CD4-positive, alpha-beta T cell (primary cell): ENCODE measurements around the gene STOX2. TPM values are rescaled to one million over a fixed set of nuclear protein-coding genes. Genes with fewer than 3 reads are reported as not detected.

ENCODE experiments used
- ATAC-seq: fragments of 200-7000 bp; cut with Tn5 transposase; one replicate; pipeline ENCODE4 v1.10.0; 2022; ENCODE audit warnings: mild to moderate bottlenecking; ENCODE audit not compliant: poor library complexity
- CTCF ChIA-PET: fragments of 350-600 bp; sonication (Branson Sonifier 250); formaldehyde crosslinking; loops from one replicate; lab custom pipeline; 2021; ENCODE audit warnings: antibody characterized with exemption, inconsistent platforms; lab: Charles Lee
- POLR2A ChIA-PET: fragments of 350-600 bp; sonication (Branson Sonifier 250); formaldehyde crosslinking; loops from one replicate; lab custom pipeline; 2021; ENCODE audit warnings: antibody characterized with exemption, inconsistent platforms; lab: Charles Lee
- DNase-seq, 14 experiments: peaks; one replicate each; pipeline ENCODE4 v3.0.0-alpha.2; 2013 to 2020; ENCODE audit warnings: mixed read lengths in 2 of 14
- H3K27ac ChIP-seq, 2 donors: one replicate each; pipeline versions ENCODE4 v1.5.1 to v1.7.0; 2013; ENCODE audit warnings: low read length in 2 of 2, low read depth in 1 of 2, mild to moderate bottlenecking in 1 of 2
- H3K27me3 ChIP-seq, 2 experiments: 1 replicate in 1 of 2; 2 replicates in 1 of 2; pipeline versions ENCODE4 v1.6.1 to v1.7.0; 2013; ENCODE audit warnings: low read length in 2 of 2, control low read depth in 1 of 2, mild to moderate bottlenecking in 1 of 2, moderate library complexity in 1 of 2; ENCODE audit not compliant: insufficient read depth in 2 of 2, control insufficient read depth in 1 of 2
- H3K36me3 ChIP-seq: one replicate; pipeline ENCODE4 v1.6.1; 2013; ENCODE audit warnings: low read length, control low read depth; ENCODE audit not compliant: insufficient read depth
- H3K4me1 ChIP-seq: one replicate; pipeline ENCODE4 v1.6.1; 2013; ENCODE audit warnings: low read length, control low read depth; ENCODE audit not compliant: insufficient read depth
- H3K4me3 ChIP-seq: one replicate; pipeline ENCODE4 v1.5.1; 2013; ENCODE audit warnings: mild to moderate bottlenecking, low read length, moderate library complexity
- H3K9me3 ChIP-seq, 2 experiments: 1 replicate in 1 of 2; 2 replicates in 1 of 2; pipeline versions ENCODE4 v1.6.1 to v1.7.0; 2013; ENCODE audit warnings: low read length in 2 of 2, mild to moderate bottlenecking in 2 of 2, control low read depth in 1 of 2, moderate library complexity in 1 of 2; ENCODE audit not compliant: control insufficient read depth in 1 of 2, insufficient read depth in 1 of 2
- H3K27ac Mint-ChIP-seq: one replicate; pipeline ENCODE4 v1.8.0; 2020; ENCODE audit warnings: mixed read lengths
- H3K27me3 Mint-ChIP-seq: one replicate; pipeline ENCODE4 v1.8.0; 2021; ENCODE audit warnings: mixed read lengths
- H3K36me3 Mint-ChIP-seq: one replicate; pipeline ENCODE4 v1.8.0; 2021; ENCODE audit warnings: low read depth, mixed read lengths
- H3K4me1 Mint-ChIP-seq: one replicate; pipeline ENCODE4 v1.8.0; 2021; ENCODE audit warnings: low read depth, mixed read lengths
- H3K4me3 Mint-ChIP-seq: one replicate; pipeline ENCODE4 v1.8.0; 2020; ENCODE audit warnings: mild to moderate bottlenecking, mixed read lengths
- H3K9me3 Mint-ChIP-seq: one replicate; pipeline ENCODE4 v1.8.0; 2020; ENCODE audit warnings: mixed read lengths
- intact Hi-C, 2 experiments: fragments of 100-400 bp; cut with DNase I in 1 of 2; cut with micrococcal nuclease in 1 of 2; formaldehyde crosslinking; loops; one replicate each; pipeline versions ENCODE4 v1.15.1 to v1.9.0; 2023 to 2025; cut with DNase I, micrococcal nuclease
- total RNA-seq, 174 experiments: library from RNA in 2 of 174; stranded (reverse) in 2 of 174; gene quantifications; one replicate each; pipeline ENCODE4 v1.2.3 and lab custom pipeline; 2021 to 2026
- TF ChIP-seq, protein P1 (sequence below): fragments of 200-600 bp; IDR thresholded peaks from one replicate; pipeline ENCODE4 v1.8.0; 2022; ENCODE audit warnings: antibody characterized with exemption, mild to moderate bottlenecking

STOX2 gene
- total RNA-seq, 2 experiments from 2014 or later: not detected

- ChIA-PET POLR2A (no interaction called here), CTCF (no interaction called here)
- Histone ChIP-seq H3K27ac (no peak overlapping the region), H3K27me3 (no peaks in the 10 kb centered on the region), H3K9me3 (peaks cover 0 to 8% of the 10 kb centered on the region in 2 experiments), H3K4me1 (no peaks in the 10 kb centered on the region), H3K36me3 (no peaks in the 10 kb centered on the region), H3K4me3 (no peak overlapping the region)
- no peak for DNase-seq
- TF ChIP-seq, protein P1, sequence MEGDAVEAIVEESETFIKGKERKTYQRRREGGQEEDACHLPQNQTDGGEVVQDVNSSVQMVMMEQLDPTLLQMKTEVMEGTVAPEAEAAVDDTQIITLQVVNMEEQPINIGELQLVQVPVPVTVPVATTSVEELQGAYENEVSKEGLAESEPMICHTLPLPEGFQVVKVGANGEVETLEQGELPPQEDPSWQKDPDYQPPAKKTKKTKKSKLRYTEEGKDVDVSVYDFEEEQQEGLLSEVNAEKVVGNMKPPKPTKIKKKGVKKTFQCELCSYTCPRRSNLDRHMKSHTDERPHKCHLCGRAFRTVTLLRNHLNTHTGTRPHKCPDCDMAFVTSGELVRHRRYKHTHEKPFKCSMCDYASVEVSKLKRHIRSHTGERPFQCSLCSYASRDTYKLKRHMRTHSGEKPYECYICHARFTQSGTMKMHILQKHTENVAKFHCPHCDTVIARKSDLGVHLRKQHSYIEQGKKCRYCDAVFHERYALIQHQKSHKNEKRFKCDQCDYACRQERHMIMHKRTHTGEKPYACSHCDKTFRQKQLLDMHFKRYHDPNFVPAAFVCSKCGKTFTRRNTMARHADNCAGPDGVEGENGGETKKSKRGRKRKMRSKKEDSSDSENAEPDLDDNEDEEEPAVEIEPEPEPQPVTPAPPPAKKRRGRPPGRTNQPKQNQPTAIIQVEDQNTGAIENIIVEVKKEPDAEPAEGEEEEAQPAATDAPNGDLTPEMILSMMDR: no peak
- Mint-ChIP-seq H3K27ac (no peak overlapping the region), H3K36me3 (no peaks in the 10 kb centered on the region), H3K4me1 (peaks cover 5% of the 10 kb centered on the region), H3K4me3 (no peak overlapping the region), H3K27me3 (no peaks in the 10 kb centered on the region), H3K9me3 (no peaks in the 10 kb centered on the region)
- ATAC-seq: no peak
- intact Hi-C loops: no loop called here
Measured at GRCh38 chr4:184012937-184013336, 107.8 kb downstream of the STOX2 start.

GRCh38 chr4:184014301-184014700 lies 109.2 kb downstream of the STOX2 start:
- ATAC-seq (no peak), DNase-seq (no peak)
- H3K9me3 Mint-ChIP-seq: no peaks in the 10 kb centered on the region
- H3K36me3 Mint-ChIP-seq: no peaks in the 10 kb centered on the region
- no peak overlapping the region for H3K27ac Mint-ChIP-seq
- H3K4me1 Mint-ChIP-seq: peaks cover 5% of the 10 kb centered on the region
- H3K27me3 ChIP-seq: no peaks in the 10 kb centered on the region
- CTCF ChIA-PET: no interaction called here
- TF ChIP-seq, protein P1: no peak
- H3K4me1 ChIP-seq: no peaks in the 10 kb centered on the region
- no peak overlapping the region for H3K27ac ChIP-seq
- H3K4me3 Mint-ChIP-seq: no peak overlapping the region
- H3K27me3 Mint-ChIP-seq: no peaks in the 10 kb centered on the region
- H3K36me3 ChIP-seq: no peaks in the 10 kb centered on the region
- intact Hi-C loops: no loop called here
- H3K9me3 ChIP-seq: peaks cover 0 to 8% of the 10 kb centered on the region in 2 experiments
- POLR2A ChIA-PET: no interaction called here
- no peak overlapping the region for H3K4me3 ChIP-seq

DNA sequence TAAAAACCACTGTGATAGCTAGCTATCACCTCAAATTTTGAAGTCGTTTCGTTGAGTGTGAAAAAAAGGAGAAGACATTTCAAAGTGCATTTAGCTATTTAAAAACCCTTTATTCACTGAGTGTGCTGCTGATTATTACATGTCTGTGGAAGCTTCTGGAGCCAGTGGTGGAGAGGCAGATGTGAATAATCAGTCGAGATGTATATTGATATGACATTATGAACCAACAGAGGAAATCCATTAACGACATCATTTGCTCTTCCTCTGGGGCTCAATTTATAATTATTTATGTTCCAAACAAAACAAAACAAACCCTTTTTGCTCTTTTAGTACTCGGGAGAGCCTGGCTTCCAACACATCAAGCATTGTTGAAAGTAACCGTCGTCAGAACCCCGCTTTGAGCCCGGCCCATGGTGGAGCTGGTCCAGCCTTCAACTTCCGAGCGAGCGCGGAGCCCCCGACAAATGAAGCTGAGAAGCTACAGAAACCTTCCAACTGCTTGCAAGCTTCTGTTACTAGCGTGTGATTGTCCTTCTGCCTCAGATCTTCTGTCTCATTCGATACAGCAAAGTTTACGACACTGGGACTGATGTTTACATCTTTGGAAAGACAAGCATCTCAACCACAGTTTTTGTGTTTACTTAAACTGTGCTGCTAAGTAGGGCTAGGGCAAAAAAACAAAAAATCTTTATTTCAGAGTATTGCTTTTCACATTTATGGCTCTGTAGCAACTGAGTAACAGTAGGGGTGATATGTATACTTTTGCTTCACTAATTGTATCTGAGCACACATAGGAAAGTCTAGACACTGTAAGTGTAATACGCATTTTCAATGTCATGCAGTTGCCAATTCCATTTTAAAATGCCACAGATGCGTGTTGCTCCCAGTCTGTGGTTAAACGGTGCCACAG lies 111.9 kb downstream of the STOX2 start:
- Histone ChIP-seq H3K9me3 (no peaks in the 10 kb centered on the region), H3K4me3 (no peak overlapping the region), H3K27me3 (no peaks in the 10 kb centered on the region), H3K4me1 (no peaks in the 10 kb centered on the region), H3K27ac (no peak overlapping the region), H3K36me3 (no peaks in the 10 kb centered on the region)
- no peak overlapping the region for H3K4me3 Mint-ChIP-seq
- ChIA-PET CTCF (no interaction called here), POLR2A (no interaction called here)
- TF ChIP-seq, protein P1: no peak
- H3K36me3 Mint-ChIP-seq: no peaks in the 10 kb centered on the region
- peaks cover 5% of the 10 kb centered on the region for H3K4me1 Mint-ChIP-seq
- no peaks in the 10 kb centered on the region for H3K9me3 Mint-ChIP-seq
- intact Hi-C loops: no loop called here
- H3K27ac Mint-ChIP-seq: no peak overlapping the region
- ATAC-seq: no peak
- H3K27me3 Mint-ChIP-seq: no peaks in the 10 kb centered on the region
- no peak for DNase-seq
